HCT116 (cell line): ENCODE results near the gene TEX54. TPM values are rescaled to one million over a fixed set of nuclear protein-coding genes. Genes with fewer than 3 reads are reported as not detected.
A peak's percentile ranks its signal among the peaks of the same experiment; 100 is the strongest.

Experiments
- ATAC-seq: fragments of 200-7000 bp; cut with Tn5 transposase; 2 replicates; pipeline ENCODE4 v1.9.1; 2020; ENCODE audit warnings: mild to moderate bottlenecking, moderate library complexity
- BruUV-seq: library from RNA; stranded (reverse); fragments of 400-500 nt; replicated peaks from 2 replicates; lab custom pipeline; 2021; lab: Mats Ljungman, UMichigan
- CTCF ChIA-PET: fragments of 300-600 bp; sonication (Branson Sonifier 250); formaldehyde crosslinking; loops from one replicate; lab custom pipeline; 2021; ENCODE audit warnings: antibody characterized with exemption; lab: Charles Lee
- POLR2A ChIA-PET: fragments of 300-600, 350-600 bp; sonication (Branson Sonifier 250); formaldehyde crosslinking; loops from one replicate; lab custom pipeline; 2021; ENCODE audit warnings: antibody characterized with exemption; lab: Charles Lee
- RAD21 ChIA-PET, 2 experiments: fragments of 300-600 bp; sonication (Branson Sonifier 250); formaldehyde crosslinking; loops; one replicate each; lab custom pipeline; 2023; ENCODE audit warnings: low total read pairs in 2 of 2; ENCODE audit not compliant: uncharacterized antibody in 2 of 2, unreplicated experiment in 2 of 2, low non-redundant PET in 1 of 2; lab: Charles Lee
- DNase-seq: peaks from one replicate; pipeline ENCODE4 v3.0.0-alpha.2; 2010; ENCODE audit warnings: low read depth, low spot score
- H2AFZ ChIP-seq: fragments of 200-600 bp; shearing (Covaris generic), sonication (generic); 2 replicates; pipeline ENCODE4 v1.6.1; 2017; ENCODE audit warnings: low read depth, mixed run types, mixed read lengths, antibody characterized with exemption, low read length; ENCODE audit not compliant: poor library complexity, severe bottlenecking
- H3K27ac ChIP-seq: 2 replicates; pipeline ENCODE4 v1.5.1; 2012; ENCODE audit warnings: low read depth, low read length
- H3K27me3 ChIP-seq: fragments of 200-600 bp; sonication (generic); 2 replicates; pipeline ENCODE4 v1.6.1; 2016; ENCODE audit warnings: mixed run types, low read length, mixed read lengths; ENCODE audit not compliant: insufficient read depth
- H3K36me3 ChIP-seq, 2 experiments: fragments of 200-500 bp in 1 of 2; fragments of 200-600 bp in 1 of 2; sonication (Bioruptor generic) in 1 of 2; sonication (generic) in 1 of 2; 2 replicates each; pipeline versions ENCODE4 v1.5.1 to v1.6.1; 2014 to 2016; ENCODE audit warnings: low read length in 2 of 2, inconsistent platforms in 1 of 2, mixed read lengths in 1 of 2, mixed run types in 1 of 2; ENCODE audit not compliant: insufficient read depth in 2 of 2, control insufficient read depth in 1 of 2
- H3K4me1 ChIP-seq, 2 experiments: fragments of 200-600 bp in 1 of 2; sonication (generic) in 1 of 2; 2 replicates each; pipeline versions ENCODE4 v1.5.1 to v1.6.1; 2012 to 2017; ENCODE audit warnings: low read length in 2 of 2, inconsistent platforms in 1 of 2, mild to moderate bottlenecking in 1 of 2, mixed read lengths in 1 of 2, mixed run types in 1 of 2, moderate library complexity in 1 of 2; ENCODE audit not compliant: insufficient read depth in 2 of 2, control insufficient read depth in 1 of 2
- H3K4me2 ChIP-seq: fragments of 200-600 bp; sonication (generic); 2 replicates; pipeline ENCODE4 v1.6.1; 2017; ENCODE audit warnings: mixed run types, low read length, mixed read lengths
- H3K4me3 ChIP-seq, 2 experiments: fragments of 200-600 bp in 1 of 2; sonication (generic) in 1 of 2; replicated peaks in 1 of 2; 2 replicates each; pipeline ENCODE4 v1.5.1; 2011 to 2016; ENCODE audit warnings: low read length in 2 of 2, control low read depth in 1 of 2, low read depth in 1 of 2, mild to moderate bottlenecking in 1 of 2, mixed read lengths in 1 of 2, mixed run types in 1 of 2
- H3K79me2 ChIP-seq: fragments of 200-600 bp; sonication (generic); 2 replicates; pipeline ENCODE4 v1.6.1; 2017; ENCODE audit warnings: mild to moderate bottlenecking, mixed run types, low read length, moderate library complexity, mixed read lengths; ENCODE audit not compliant: insufficient read depth
- H3K9ac ChIP-seq: fragments of 200-600 bp; sonication (generic); 2 replicates; pipeline ENCODE4 v1.6.1; 2016; ENCODE audit warnings: low read length, mixed read lengths
- H3K9me2 ChIP-seq: fragments of 200-600 bp; sonication (generic), shearing (Covaris generic); 2 replicates; pipeline ENCODE4 v1.6.1; 2017; ENCODE audit warnings: mixed run types, mild to moderate bottlenecking, moderate library complexity; ENCODE audit not compliant: insufficient read depth
- H3K9me3 ChIP-seq, 2 experiments: fragments of 200-500 bp in 1 of 2; fragments of 200-600 bp in 1 of 2; sonication (Bioruptor generic) in 1 of 2; sonication (generic) in 1 of 2; 2 replicates each; pipeline ENCODE4 v1.6.1; 2014 to 2017; ENCODE audit warnings: low read length in 2 of 2, mixed read lengths in 2 of 2, inconsistent platforms in 1 of 2, low read depth in 1 of 2, mild to moderate bottlenecking in 1 of 2, mixed run types in 1 of 2, moderate library complexity in 1 of 2; ENCODE audit not compliant: control insufficient read depth in 1 of 2, insufficient read depth in 1 of 2
- H4K20me1 ChIP-seq: fragments of 200-600 bp; sonication (generic), shearing (Covaris generic); 2 replicates; pipeline ENCODE4 v1.6.1; 2017; ENCODE audit warnings: mixed run types, mild to moderate bottlenecking, moderate library complexity; ENCODE audit not compliant: insufficient read depth
- TCF7L2 ChIP-seq: IDR thresholded peaks from 2 replicates; pipeline ENCODE4 v1.7.0; 2011; ENCODE audit warnings: borderline replicate concordance, inconsistent platforms; ENCODE audit not compliant: insufficient read depth, insufficient read length; ENCODE audit errors: extremely low read depth
- YY1 ChIP-seq: IDR thresholded peaks from 2 replicates; pipeline ENCODE4 v1.6.1; 2011; ENCODE audit warnings: low read length, low read depth, moderate library complexity, mild to moderate bottlenecking; ENCODE audit not compliant: insufficient replicate concordance; ENCODE audit errors: extremely low read depth
- intact Hi-C: fragments of 100-400 bp; cut with micrococcal nuclease; formaldehyde crosslinking; loops from 2 replicates; pipeline ENCODE4 v1.10.0; 2022
- total RNA-seq: library from RNA; stranded (reverse); gene quantifications from one replicate; pipeline ENCODE4 v1.2.1, GENCODE V29; 2021; ENCODE audit not compliant: unreplicated experiment
- TF ChIP-seq, protein P1 (sequence below), 3 experiments: fragments of 200-600 bp in 1 of 3; sonication (generic) in 1 of 3; IDR thresholded peaks in 2 of 3; conservative IDR thresholded peaks in 1 of 3; 2 replicates each; pipeline ENCODE4 v1.5.1; 2012 to 2017; ENCODE audit warnings: low read depth in 2 of 3, low read length in 2 of 3, antibody characterized with exemption in 1 of 3, borderline replicate concordance in 1 of 3, control low read depth in 1 of 3, mild to moderate bottlenecking in 1 of 3, mixed read lengths in 1 of 3, mixed run types in 1 of 3, moderate library complexity in 1 of 3; ENCODE audit not compliant: insufficient read depth in 1 of 3

The TEX54 gene
- total RNA-seq, 1 experiment from 2014 or later, result not detected

DNA sequence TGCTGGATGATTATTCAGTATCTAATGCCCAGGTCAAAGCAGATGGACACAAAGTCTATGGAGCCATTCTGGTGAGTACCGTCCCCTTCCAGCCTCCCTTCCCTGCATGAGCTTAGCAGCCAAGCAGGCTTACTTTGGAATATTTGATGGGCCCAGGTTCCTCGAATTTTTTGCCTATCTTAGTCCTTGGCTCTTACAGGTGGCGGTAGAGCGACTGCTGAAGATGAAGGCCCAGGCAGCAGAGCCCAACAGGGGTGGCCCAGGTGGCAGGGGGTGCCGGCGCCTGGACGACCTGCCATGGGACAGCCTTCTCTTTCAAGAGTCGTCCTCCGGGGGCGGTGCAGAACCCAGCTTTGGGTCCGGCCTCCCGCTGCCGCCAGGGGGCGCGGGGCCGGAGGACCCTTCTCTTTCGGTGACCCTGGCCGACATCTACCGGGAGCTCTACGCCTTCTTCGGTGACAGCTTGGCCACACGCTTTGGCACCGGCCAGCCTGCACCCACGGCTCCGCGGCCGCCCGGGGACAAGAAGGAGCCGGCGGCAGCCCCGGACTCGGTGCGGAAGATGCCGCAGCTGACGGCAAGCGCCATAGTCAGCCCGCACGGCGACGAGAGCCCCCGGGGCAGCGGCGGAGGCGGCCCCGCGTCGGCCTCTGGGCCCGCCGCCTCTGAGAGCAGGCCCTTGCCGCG lies 46.2 kb downstream of the TEX54 start:
- H3K4me2 ChIP-seq, result peak overlapping the region; percentile 91
- H3K4me1 ChIP-seq, result peaks cover 17 to 38% of the 10 kb centered on the region in 2 experiments; a peak in 3 of 4 replicates
- H2AFZ ChIP-seq, result no peak overlapping the region
- TF ChIP-seq TCF7L2 (no peak), YY1 (peak; percentile 70)
- TF ChIP-seq, protein P1, sequence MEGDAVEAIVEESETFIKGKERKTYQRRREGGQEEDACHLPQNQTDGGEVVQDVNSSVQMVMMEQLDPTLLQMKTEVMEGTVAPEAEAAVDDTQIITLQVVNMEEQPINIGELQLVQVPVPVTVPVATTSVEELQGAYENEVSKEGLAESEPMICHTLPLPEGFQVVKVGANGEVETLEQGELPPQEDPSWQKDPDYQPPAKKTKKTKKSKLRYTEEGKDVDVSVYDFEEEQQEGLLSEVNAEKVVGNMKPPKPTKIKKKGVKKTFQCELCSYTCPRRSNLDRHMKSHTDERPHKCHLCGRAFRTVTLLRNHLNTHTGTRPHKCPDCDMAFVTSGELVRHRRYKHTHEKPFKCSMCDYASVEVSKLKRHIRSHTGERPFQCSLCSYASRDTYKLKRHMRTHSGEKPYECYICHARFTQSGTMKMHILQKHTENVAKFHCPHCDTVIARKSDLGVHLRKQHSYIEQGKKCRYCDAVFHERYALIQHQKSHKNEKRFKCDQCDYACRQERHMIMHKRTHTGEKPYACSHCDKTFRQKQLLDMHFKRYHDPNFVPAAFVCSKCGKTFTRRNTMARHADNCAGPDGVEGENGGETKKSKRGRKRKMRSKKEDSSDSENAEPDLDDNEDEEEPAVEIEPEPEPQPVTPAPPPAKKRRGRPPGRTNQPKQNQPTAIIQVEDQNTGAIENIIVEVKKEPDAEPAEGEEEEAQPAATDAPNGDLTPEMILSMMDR (IDR thresholded peaks at IDR 0.05 in 2 of 3, conservative IDR thresholded peaks at IDR 0.05 in 1 of 3; ENCODE audit: borderline replicate concordance in 1 of 3, insufficient read depth in 1 of 3, low read depth in 2 of 3, low read length in 2 of 3), result peak in 2 of 3 experiments; percentile 88 to 99; a peak in 4 of 6 replicates
- TF ChIP-seq, all 23 proteins: peak for 2
- POLR2A ChIA-PET, result interaction anchor here (0.6 to 6.1 kb wide), 10 partner anchors 16 to 129 kb away, joined by 3 to 82 read pairs (median 5); partner anchors contain the start of genes NXF1, SLC3A2, TAF6L and WDR74
- RAD21 ChIA-PET, result interaction anchor here in 1 of 2 experiments (1.0 kb wide), 1 partner anchor 32 kb away, joined by 3 read pairs; the partner anchor contains the start of gene ZBTB3
- Histone ChIP-seq H3K27me3 (no peaks in the 10 kb centered on the region), H3K36me3 (peaks cover 0 to 19% of the 10 kb centered on the region in 2 experiments; a peak in 1 of 4 replicates), H3K9ac (peak overlapping the region; percentile 86), H4K20me1 (no peaks in the 10 kb centered on the region), H3K9me2 (no peaks in the 10 kb centered on the region), H3K27ac (peak overlapping the region; percentile 96), H3K4me3 (peak overlapping the region; percentile 62 to 80), H3K9me3 (no peaks in the 10 kb centered on the region), H3K79me2 (peaks cover 48% of the 10 kb centered on the region)
- ATAC-seq, result peak; percentile 72
- CTCF ChIA-PET, result interaction anchor here (0.7 to 2.5 kb wide), 27 partner anchors 9 to 392 kb away, joined by 3 to 27 read pairs (median 4); partner anchors contain the start of genes C11orf98, CSKMT, HNRNPUL2 and POLR2G
- intact Hi-C loops, result loop anchor here (1.0 to 5.0 kb wide), 4 partner anchors 54 to 114 kb away; partner anchors contain the start of genes LBHD1, SLC3A2 and UQCC3
- peak; percentile 67 for DNase-seq
- no TSS peak for BruUV-seq
